ENCODE results near the gene EVI5L.

EVI5L gene

GRCh38 chr19:7869910-7870511, 40.0 kb downstream of the EVI5L start:
- Histone ChIP-seq H2AFZ (ENCODE audit: low read length) (no peak overlapping the region), H4K20me1 (ENCODE audit: insufficient read depth, low read length, poor library complexity, severe bottlenecking) (no peaks in the 10 kb centered on the region), H3K4me1 (ENCODE audit: insufficient read depth, low read length, poor library complexity, severe bottlenecking) (peaks cover 16% of the 10 kb centered on the region), H3K36me3 (ENCODE audit: insufficient read depth, low read length) (no peaks in the 10 kb centered on the region), H3K79me2 (ENCODE audit: insufficient read depth, low read length) (no peaks in the 10 kb centered on the region), H3K9me2 (replicated peaks; ENCODE audit: low read depth, low read length) (no peaks in the 10 kb centered on the region), H3K4me3 (ENCODE audit: low read length, poor library complexity, severe bottlenecking) (no peak overlapping the region), H3K27me3 (ENCODE audit: insufficient read depth, low read length, poor library complexity, severe bottlenecking) (no peaks in the 10 kb centered on the region), H3K4me2 (ENCODE audit: low read depth, low read length, poor library complexity, severe bottlenecking) (no peak overlapping the region), H3K9ac (ENCODE audit: low read depth, low read length, poor library complexity, severe bottlenecking) (no peak overlapping the region), H3F3A (ENCODE audit: low read depth) (peaks cover 4% of the 10 kb centered on the region; the same call in 1 of the 2 replicates), H3K9me3 (ENCODE audit: insufficient read depth, low read depth, low read length) (no peaks in the 10 kb centered on the region)
- no peak for TF ChIP-seq EZH2phosphoT487 (IDR thresholded peaks at IDR 0.05; ENCODE audit: borderline replicate concordance)
- TF ChIP-seq CTCF (conservative IDR thresholded peaks at IDR 0.05; ENCODE audit: low read length), result no peak

GRCh38 chr19:7870571-7871436, 40.8 kb downstream of the EVI5L start:
- no peak for TF ChIP-seq EZH2phosphoT487 (IDR thresholded peaks at IDR 0.05; ENCODE audit: borderline replicate concordance)
- TF ChIP-seq CTCF (conservative IDR thresholded peaks at IDR 0.05; ENCODE audit: low read length), result no peak
- H4K20me1 ChIP-seq (ENCODE audit: insufficient read depth, low read length, poor library complexity, severe bottlenecking), result no peaks in the 10 kb centered on the region
- H3K9me2 ChIP-seq (replicated peaks; ENCODE audit: low read depth, low read length), result no peaks in the 10 kb centered on the region
- H3K36me3 ChIP-seq (ENCODE audit: insufficient read depth, low read length), result no peaks in the 10 kb centered on the region
- no peaks in the 10 kb centered on the region for H3K79me2 ChIP-seq (ENCODE audit: insufficient read depth, low read length)
- no peaks in the 10 kb centered on the region for H3K27me3 ChIP-seq (ENCODE audit: insufficient read depth, low read length, poor library complexity, severe bottlenecking)
- H3F3A ChIP-seq (ENCODE audit: low read depth), result peaks cover 4% of the 10 kb centered on the region; the same call in 1 of the 2 replicates
- H3K9me3 ChIP-seq (ENCODE audit: insufficient read depth, low read depth, low read length), result no peaks in the 10 kb centered on the region
- no peak overlapping the region for H3K9ac ChIP-seq (ENCODE audit: low read depth, low read length, poor library complexity, severe bottlenecking)
- peak overlapping the region; percentile 40 for H3K4me2 ChIP-seq (ENCODE audit: low read depth, low read length, poor library complexity, severe bottlenecking)
- H3K4me1 ChIP-seq (ENCODE audit: insufficient read depth, low read length, poor library complexity, severe bottlenecking), result peaks cover 16% of the 10 kb centered on the region
- H2AFZ ChIP-seq (ENCODE audit: low read length), result no peak overlapping the region
- H3K4me3 ChIP-seq (ENCODE audit: low read length, poor library complexity, severe bottlenecking), result peak overlapping the region; percentile 11

GRCh38 chr19:7871437-7872305, 41.7 kb downstream of the EVI5L start:
- Histone ChIP-seq H3K27me3 (ENCODE audit: insufficient read depth, low read length, poor library complexity, severe bottlenecking) (no peaks in the 10 kb centered on the region), H3K9ac (ENCODE audit: low read depth, low read length, poor library complexity, severe bottlenecking) (no peak overlapping the region), H3K36me3 (ENCODE audit: insufficient read depth, low read length) (no peaks in the 10 kb centered on the region), H3F3A (ENCODE audit: low read depth) (peaks cover 4% of the 10 kb centered on the region; the same call in 1 of the 2 replicates), H3K79me2 (ENCODE audit: insufficient read depth, low read length) (no peaks in the 10 kb centered on the region), H3K4me1 (ENCODE audit: insufficient read depth, low read length, poor library complexity, severe bottlenecking) (peaks cover 16% of the 10 kb centered on the region), H2AFZ (ENCODE audit: low read length) (no peak overlapping the region), H3K4me2 (ENCODE audit: low read depth, low read length, poor library complexity, severe bottlenecking) (peak overlapping the region; percentile 40), H3K4me3 (ENCODE audit: low read length, poor library complexity, severe bottlenecking) (no peak overlapping the region), H3K9me3 (ENCODE audit: insufficient read depth, low read depth, low read length) (no peaks in the 10 kb centered on the region), H3K9me2 (replicated peaks; ENCODE audit: low read depth, low read length) (no peaks in the 10 kb centered on the region), H4K20me1 (ENCODE audit: insufficient read depth, low read length, poor library complexity, severe bottlenecking) (no peaks in the 10 kb centered on the region)
- no peak for TF ChIP-seq CTCF (conservative IDR thresholded peaks at IDR 0.05; ENCODE audit: low read length)
- TF ChIP-seq EZH2phosphoT487 (IDR thresholded peaks at IDR 0.05; ENCODE audit: borderline replicate concordance), result no peak
